ENCODE results near the gene NCAM1.

GRCh38 chr11:113073290-113073953 is 112.2 kb downstream of the NCAM1 start:
- no peak for TF ChIP-seq CTCF (IDR thresholded peaks at IDR 0.05)
- TF ChIP-seq POLR2A (IDR thresholded peaks at IDR 0.05) = no peak
